Subcutaneous adipose tissue (tissue), 4 donors: ENCODE results near the gene PPM1K. TPM values are rescaled to one million over a fixed set of nuclear protein-coding genes. Genes with fewer than 3 reads are reported as not detected.

ENCODE experiments used
- CTCF ChIP-seq: fragments of 450-650 bp; IDR thresholded peaks from one replicate; pipeline ENCODE4 v1.5.1; 2016; ENCODE audit warnings: low read depth, mild to moderate bottlenecking, control low read depth, antibody characterized with exemption, moderate library complexity
- small RNA-seq: library from RNA; depleted of rRNA; stranded (forward); fragments of <200 nt; gene quantifications from one replicate; pipeline ENCODE3, GENCODE V24; 2016
- total RNA-seq, 4 donors: library from RNA; depleted of rRNA; stranded (reverse); fragments of >200 nt; gene quantifications; one replicate each; pipeline ENCODE4 v1.1.0, GENCODE V29; 2016

PPM1K gene
- total RNA-seq, 4 donors from 2014 or later = 10.4 to 19.2 (median 15.0) TPM

- TF ChIP-seq CTCF = no peak
Observed at GRCh38 chr4:88215351-88215750, 69.0 kb downstream of the PPM1K start.

- TF ChIP-seq CTCF = no peak
Observed at GRCh38 chr4:88212253-88212561, 72.2 kb downstream of the PPM1K start.

- no peak for TF ChIP-seq CTCF
Observed at GRCh38 chr4:88211473-88212252, 72.7 kb downstream of the PPM1K start.

GRCh38 chr4:88208156-88208555, 76.2 kb downstream of the PPM1K start:
- no peak for TF ChIP-seq CTCF

Small RNAs within 50 kb of the gene (small RNA-seq; reads per million reads assigned to genes)
- 0.49 reads per million for gene RF00019
- gene RNU6-1298P = not detected

Other genes starting within 250 kb of the PPM1K start
- 10 to 100 TPM in 1 of 4 donors, 1 to 10 TPM in 3; 4.9 to 12.4 (median 5.9) TPM for gene ABCG2, start 125.9 kb downstream of the PPM1K start, total RNA-seq
- gene HERC6, start 94.3 kb upstream of the PPM1K start, total RNA-seq = 10 to 100 TPM in 1 of 4 donors, 1 to 10 TPM in 3; 4.2 to 13.2 (median 5.5) TPM
- gene HERC5, start 172.6 kb upstream of the PPM1K start, total RNA-seq = 10 to 100 TPM in 1 of 4 donors, 1 to 10 TPM in 3; 6.5 to 11.9 (median 7.3) TPM
- gene PYURF, start 239.2 kb upstream of the PPM1K start, total RNA-seq = 100 to 1,000 TPM; 103 to 142 (median 117) TPM